ENCODE results near the gene EPB41L3.
"Not testable (repeated sequence)": the region's sequence is repeated elsewhere in the genome, so short reads cannot be mapped to it uniquely, and the experiment has no call there.

EPB41L3 gene

DNA sequence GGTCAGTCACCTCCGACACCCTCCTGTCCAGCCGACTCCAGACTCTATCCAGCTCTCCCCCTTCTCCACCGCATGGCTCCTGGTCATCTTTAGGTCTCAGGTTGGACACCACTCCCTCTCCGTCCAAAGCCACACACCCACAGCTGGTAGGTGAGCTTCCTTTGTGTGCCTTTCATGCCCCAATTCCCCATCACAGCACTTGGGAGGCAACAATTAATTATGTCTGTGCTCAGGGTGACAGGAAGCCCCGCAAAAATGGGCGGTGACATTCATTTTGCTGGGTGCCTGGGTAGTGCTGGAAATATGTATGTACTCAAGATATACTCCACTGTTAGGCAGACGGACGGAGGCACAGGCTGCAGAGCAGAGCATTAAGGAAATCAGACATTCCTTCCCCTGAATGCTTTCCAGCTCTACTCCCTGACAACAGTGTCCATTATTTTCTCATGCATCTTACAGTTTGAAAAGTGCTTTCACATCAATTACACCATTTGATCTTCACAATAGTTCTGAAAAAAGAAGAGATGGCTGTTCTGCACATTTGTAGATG, 13.1 kb downstream of the EPB41L3 start:
- no peak for DNase-seq

- no peak for DNase-seq
Observed at GRCh38 chr18:5529471-5529870, 14.3 kb downstream of the EPB41L3 start.

DNA sequence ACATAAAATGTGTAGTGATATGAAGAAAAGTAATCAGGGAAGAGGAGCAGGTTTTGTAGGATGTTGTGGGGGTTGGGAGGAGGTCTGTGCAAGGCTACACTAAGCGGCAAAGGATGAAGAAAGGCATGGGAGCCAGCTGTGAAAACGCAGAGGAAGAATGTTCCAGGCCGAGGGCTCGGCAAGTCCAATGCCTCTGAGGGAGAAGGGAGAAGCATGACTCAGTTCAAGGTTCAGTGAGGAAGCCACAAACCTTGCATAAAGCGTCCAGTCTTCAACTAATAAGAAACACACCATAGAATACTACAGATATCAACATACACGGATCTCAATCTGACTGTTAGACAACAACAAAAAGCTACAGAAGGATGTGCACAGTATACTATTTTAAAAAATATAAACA, 16.2 kb downstream of the EPB41L3 start:
- DNase-seq = no peak

GRCh38 chr18:5524660-5525059, 19.1 kb downstream of the EPB41L3 start:
- no peak for DNase-seq

GRCh38 chr18:5521000-5521399, 22.8 kb downstream of the EPB41L3 start:
- DNase-seq = no peak

DNA sequence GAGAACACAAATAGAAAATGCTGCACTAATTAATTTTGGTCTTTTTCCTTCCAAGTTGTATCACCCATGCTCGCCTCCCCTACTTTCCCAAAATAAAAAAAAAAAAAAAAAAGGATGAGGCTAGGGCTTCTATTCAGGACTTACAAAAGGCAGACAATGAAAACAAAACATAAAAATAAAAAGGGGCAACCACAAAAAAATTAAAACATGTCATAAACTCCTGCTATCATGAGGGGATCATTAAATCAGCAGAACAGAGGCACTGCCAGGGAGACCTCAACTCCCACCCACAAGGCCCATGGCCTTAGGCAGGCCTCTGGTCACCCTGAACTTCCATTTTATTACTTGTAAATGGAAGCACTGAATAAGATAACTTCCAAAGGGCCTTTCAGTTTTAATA, 23.3 kb downstream of the EPB41L3 start:
- no peak for DNase-seq

DNA sequence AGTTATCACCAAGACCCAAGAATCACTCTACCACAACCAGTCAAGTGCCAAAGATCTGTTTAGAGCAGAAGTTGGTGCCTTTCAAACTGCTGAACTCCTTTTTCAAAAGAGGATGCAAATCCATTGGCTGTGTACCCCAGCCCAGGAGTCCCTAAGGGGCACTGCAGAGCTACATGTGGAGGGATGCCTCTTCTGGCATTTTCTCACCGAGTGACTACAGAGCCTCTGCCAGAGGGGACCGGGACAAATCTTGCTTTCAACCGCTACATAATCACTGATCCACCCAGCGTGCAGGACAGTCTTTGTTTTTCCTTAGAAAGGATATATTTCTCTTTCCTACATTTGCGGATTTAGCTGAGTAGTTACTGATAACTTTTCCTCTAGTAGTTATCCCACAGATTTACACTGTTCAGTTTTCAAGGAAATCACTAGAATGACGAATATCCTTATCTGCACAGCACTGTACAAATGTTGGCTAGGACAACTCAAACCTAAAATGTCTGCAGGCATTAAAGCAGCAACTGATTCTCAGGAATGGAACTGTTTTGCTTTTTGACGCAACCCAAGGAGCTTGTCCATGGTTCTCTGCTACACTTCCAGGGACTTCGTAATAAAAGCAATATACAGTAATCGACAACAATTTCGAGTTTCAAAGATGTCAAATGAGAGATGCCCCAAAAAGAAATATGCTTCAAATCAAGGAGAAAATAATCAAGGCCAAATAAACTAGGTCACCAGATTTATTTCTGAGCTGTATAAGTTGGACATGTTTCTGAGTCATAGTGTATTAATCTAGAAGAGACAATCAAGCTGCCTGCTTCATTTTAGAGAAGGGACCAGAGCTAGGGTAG, 24.1 kb downstream of the EPB41L3 start:
- DNase-seq = no peak

DNA sequence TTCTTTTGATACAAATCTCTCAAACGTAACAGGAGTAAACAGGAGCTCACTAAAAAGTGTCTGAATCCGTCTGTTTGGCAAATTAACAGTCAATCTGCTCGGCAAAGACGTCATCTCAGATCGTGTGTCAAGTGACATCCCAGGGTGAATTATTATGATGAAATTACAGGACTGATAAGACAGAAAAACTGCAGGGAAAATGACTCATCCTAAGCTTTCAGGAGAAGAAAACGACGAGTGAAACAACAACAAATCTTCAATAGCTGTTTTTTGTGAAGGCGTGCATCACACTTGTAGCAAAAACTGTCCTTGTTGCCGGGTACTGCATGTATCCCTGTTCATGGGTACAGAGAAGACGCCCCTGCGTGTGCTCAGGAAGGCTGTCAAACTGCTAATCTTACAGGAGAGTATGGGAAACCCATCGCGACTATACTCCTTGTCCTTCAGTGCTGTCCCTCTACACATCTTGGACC, 24.9 kb downstream of the EPB41L3 start:
- no peak for DNase-seq

DNA sequence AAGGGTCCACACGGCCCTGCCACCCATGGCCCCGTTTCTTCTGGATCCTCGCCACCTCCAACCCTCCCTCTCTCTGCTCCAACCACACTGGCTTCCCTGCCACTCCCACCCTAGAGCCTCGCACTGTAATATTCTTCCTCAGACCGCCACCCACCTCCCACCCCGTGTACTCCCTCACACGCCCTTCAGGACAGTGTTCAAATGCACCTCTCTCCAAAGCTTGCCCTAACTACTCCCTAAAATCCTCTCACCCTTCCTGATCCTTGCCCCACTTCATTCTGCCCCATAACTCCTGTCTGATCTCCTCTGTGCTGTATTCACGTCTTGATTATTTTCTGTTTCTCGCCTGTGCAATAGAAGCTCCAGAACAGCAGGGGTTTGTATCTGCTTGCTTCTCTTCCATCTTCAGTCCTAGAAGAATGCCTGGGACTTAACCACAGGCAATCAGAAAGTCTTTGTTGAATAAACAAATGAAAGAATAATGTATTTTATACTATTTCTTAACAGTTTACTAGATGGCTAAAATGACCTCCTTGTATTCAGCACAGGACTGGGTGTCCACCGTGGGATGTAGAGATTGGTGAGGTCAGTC, 25.5 kb downstream of the EPB41L3 start:
- no peak for DNase-seq

- no peak for DNase-seq
Observed at GRCh38 chr18:5516841-5517240, 27.0 kb downstream of the EPB41L3 start.

DNA sequence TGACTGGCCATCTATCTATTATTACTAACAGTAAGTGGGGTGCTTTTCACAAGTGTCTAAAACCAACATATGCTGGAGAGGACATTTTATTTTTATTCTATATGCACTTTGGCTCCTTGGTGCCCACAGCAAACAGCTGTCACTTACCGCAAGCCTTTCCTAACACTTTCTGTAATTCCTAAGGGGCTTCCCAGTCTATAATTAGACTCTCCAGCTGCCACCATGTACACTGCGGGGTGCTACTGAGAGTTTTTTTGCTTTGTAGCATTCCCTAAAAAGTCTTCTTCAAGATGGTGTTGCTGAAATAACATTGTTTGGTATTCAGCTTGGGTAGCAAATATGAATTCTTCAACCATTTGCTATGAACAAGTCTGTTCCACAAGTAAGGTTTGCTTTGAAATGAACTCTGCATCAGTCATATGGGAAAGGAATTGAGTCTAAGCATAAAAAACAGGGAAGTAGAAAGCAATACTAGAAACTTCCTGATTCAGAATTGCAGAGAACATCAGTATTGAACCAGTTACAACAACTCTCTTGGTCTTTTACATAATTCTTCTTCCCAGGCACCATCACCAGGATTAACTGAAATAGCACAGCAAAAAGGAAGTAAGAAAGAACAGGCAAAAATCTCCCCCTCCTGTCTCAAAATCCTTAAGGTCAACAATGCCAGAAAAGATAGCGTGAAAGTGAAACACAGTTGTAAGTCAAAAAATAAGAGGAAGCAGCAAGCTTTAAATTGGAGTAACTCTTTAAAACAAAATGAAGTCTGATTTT, 28.6 kb downstream of the EPB41L3 start:
- DNase-seq = no peak

DNA sequence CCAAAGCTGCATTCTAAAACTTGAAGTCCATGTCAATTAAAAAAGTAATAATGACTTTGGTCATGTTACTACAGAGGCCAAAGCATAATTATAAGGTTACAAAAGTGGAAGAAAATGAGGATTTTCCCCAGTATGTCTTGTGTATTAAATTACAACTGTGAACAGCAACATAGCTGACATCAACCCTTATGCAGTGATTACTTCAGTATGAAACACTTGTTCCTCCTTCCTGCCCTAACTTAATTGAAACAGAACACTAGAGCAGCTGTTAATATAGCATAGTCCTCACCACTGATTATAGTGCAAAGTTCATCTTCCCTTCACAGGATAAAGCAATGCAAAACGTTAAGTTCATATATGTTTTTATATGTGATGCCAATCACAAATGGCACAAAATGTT, 29.9 kb downstream of the EPB41L3 start:
- no peak for DNase-seq

DNA sequence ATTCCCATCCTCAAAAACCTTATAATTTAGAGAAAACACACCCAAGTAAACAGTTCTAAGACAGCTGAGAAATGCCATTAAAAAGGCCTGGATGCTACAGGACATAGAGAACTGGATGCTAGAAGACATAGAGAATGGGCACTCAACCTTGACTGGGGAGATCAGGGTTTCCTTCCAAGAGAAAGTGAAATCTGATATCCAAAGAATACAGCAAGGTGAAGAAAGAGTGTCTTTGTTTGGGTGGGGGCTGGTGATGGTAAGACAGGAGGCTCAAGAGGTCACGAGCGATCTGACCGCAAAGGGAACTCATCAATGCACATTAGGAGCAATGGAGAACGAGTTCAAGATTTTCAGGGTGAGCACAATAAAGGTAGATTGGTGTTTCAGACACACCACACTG, 31.6 kb downstream of the EPB41L3 start:
- no peak for DNase-seq

GRCh38 chr18:5511541-5511940, 32.3 kb downstream of the EPB41L3 start:
- DNase-seq = not testable (repeated sequence)

GRCh38 chr18:5510135-5510846, 33.5 kb downstream of the EPB41L3 start:
- no peak for DNase-seq

GRCh38 chr18:5508821-5509220, 35.0 kb downstream of the EPB41L3 start:
- no peak for DNase-seq

GRCh38 chr18:5507756-5508155, 36.0 kb downstream of the EPB41L3 start:
- no peak for DNase-seq

DNA sequence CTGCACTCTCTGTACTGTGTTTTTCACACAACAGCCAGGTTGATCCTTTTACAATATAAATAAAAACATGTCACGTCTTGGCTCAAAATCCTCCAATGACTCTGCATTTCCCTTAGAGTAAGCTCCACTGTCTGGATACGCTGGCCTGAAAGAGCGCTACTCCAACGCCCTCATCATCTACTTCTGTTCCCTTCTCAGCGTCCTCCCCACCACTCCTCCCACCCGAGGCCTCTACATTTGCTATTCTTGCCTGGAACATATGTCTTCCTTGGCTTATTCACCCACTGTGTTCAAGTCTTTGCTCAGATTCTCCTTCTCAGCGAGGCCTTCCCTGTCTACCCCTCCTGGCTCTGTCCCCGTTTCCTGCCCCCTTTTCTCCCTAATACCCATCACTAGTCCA, 37.6 kb downstream of the EPB41L3 start:
- no peak for DNase-seq

DNA sequence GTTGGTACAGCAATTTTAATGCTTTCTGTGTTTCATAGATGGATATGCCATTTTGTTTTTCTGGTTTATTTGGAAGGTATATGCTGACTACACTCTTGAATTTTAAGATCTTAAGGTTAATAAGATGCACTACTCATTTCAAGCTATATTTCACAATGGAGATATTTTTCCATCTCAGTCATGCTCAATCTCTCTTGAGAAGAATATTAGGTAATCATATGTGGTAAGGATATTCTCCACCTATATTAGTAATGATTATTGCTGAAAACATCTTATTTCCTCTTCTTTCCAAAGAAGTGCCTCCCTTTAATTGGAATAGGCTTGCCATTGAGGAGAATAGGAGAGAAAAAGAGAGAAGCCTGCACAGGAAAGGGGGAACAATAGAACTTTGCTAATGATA, 40.1 kb downstream of the EPB41L3 start:
- DNase-seq = no peak

- DNase-seq = no peak
Observed at GRCh38 chr18:5500158-5500939, 43.4 kb downstream of the EPB41L3 start.

GRCh38 chr18:5498452-5498851, 45.3 kb downstream of the EPB41L3 start:
- no peak for DNase-seq

- DNase-seq = no peak
Observed at GRCh38 chr18:5496305-5496704, 47.5 kb downstream of the EPB41L3 start.
